SJCRH30 (cell line): ENCODE results near the gene POLA1. TPM values are rescaled to one million over a fixed set of nuclear protein-coding genes. Genes with fewer than 3 reads are reported as not detected.
"Not testable (repeated sequence)": the region's sequence is repeated elsewhere in the genome, so short reads cannot be mapped to it uniquely, and the experiment has no call there.

Experiments
- DNase-seq, 2 experiments: peaks; one replicate each; pipeline ENCODE4 v3.0.0-alpha.2; 2015 to 2020
- H3K27ac ChIP-seq: fragments of 250-450 bp; sonication (Bioruptor Pico); 2 replicates; pipeline ENCODE4 v1.5.1; 2020; ENCODE audit warnings: mild to moderate bottlenecking, moderate library complexity
- H3K27me3 ChIP-seq: fragments of 250-450 bp; sonication (Bioruptor Pico); 2 replicates; pipeline ENCODE4 v1.5.1; 2020; ENCODE audit warnings: mild to moderate bottlenecking, moderate library complexity
- H3K36me3 ChIP-seq: fragments of 250-450 bp; sonication (Bioruptor Pico); 2 replicates; pipeline ENCODE4 v1.5.1; 2020; ENCODE audit warnings: mild to moderate bottlenecking, moderate library complexity
- H3K4me1 ChIP-seq: fragments of 250-450 bp; sonication (Bioruptor Pico); 2 replicates; pipeline ENCODE4 v1.5.1; 2020; ENCODE audit warnings: mild to moderate bottlenecking, moderate library complexity
- H3K4me3 ChIP-seq: fragments of 250-450 bp; sonication (Bioruptor Pico); 2 replicates; pipeline ENCODE4 v1.5.1; 2020; ENCODE audit warnings: mild to moderate bottlenecking, moderate library complexity
- H3K9me3 ChIP-seq: fragments of 250-450 bp; sonication (Bioruptor Pico); replicated peaks from 2 replicates; pipeline ENCODE4 v1.5.1; 2020; ENCODE audit warnings: mild to moderate bottlenecking, moderate library complexity
- total RNA-seq: library from RNA; depleted of rRNA; stranded (reverse); fragments of >200 nt; shearing (Covaris generic); gene quantifications from 2 replicates; pipeline ENCODE4 v1.2.3, GENCODE V29; 2014; rRNA removed

POLA1 gene, protein sequence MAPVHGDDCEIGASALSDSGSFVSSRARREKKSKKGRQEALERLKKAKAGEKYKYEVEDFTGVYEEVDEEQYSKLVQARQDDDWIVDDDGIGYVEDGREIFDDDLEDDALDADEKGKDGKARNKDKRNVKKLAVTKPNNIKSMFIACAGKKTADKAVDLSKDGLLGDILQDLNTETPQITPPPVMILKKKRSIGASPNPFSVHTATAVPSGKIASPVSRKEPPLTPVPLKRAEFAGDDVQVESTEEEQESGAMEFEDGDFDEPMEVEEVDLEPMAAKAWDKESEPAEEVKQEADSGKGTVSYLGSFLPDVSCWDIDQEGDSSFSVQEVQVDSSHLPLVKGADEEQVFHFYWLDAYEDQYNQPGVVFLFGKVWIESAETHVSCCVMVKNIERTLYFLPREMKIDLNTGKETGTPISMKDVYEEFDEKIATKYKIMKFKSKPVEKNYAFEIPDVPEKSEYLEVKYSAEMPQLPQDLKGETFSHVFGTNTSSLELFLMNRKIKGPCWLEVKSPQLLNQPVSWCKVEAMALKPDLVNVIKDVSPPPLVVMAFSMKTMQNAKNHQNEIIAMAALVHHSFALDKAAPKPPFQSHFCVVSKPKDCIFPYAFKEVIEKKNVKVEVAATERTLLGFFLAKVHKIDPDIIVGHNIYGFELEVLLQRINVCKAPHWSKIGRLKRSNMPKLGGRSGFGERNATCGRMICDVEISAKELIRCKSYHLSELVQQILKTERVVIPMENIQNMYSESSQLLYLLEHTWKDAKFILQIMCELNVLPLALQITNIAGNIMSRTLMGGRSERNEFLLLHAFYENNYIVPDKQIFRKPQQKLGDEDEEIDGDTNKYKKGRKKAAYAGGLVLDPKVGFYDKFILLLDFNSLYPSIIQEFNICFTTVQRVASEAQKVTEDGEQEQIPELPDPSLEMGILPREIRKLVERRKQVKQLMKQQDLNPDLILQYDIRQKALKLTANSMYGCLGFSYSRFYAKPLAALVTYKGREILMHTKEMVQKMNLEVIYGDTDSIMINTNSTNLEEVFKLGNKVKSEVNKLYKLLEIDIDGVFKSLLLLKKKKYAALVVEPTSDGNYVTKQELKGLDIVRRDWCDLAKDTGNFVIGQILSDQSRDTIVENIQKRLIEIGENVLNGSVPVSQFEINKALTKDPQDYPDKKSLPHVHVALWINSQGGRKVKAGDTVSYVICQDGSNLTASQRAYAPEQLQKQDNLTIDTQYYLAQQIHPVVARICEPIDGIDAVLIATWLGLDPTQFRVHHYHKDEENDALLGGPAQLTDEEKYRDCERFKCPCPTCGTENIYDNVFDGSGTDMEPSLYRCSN (N-terminal part only)
- 58.0 and 61.2 TPM in 2 replicates for total RNA-seq

- H3K36me3 ChIP-seq = no peaks in the 10 kb centered on the region
- H3K4me3 ChIP-seq = peak within 1 kb of the TSS; percentile 76
- H3K27me3 ChIP-seq = no peaks in the 10 kb centered on the region
- peak within 1 kb of the TSS; percentile 80 for H3K27ac ChIP-seq
- no peaks in the 10 kb centered on the region for H3K9me3 ChIP-seq
- DNase-seq = peak; percentile 96
- H3K4me1 ChIP-seq = peaks cover 25% of the 10 kb centered on the region
Measured at GRCh38 chrX:24693453-24694202, at the start of gene POLA1. Gene POLA1, plus strand, starts transcription at chrX:24693918. Its CDS starts 44 bp downstream, at chrX:24693962.

- Histone ChIP-seq H3K27ac (peak overlapping the region; percentile 77), H3K4me1 (no peaks in the 10 kb centered on the region; the same call in 1 of the 2 replicates), H3K9me3 (no peaks in the 10 kb centered on the region), H3K4me3 (peak overlapping the region; percentile 64), H3K27me3 (no peaks in the 10 kb centered on the region), H3K36me3 (no peaks in the 10 kb centered on the region)
- no peak for DNase-seq
Measured at GRCh38 chrX:24646006-24646405, 47.7 kb upstream of the POLA1 start.

DNA sequence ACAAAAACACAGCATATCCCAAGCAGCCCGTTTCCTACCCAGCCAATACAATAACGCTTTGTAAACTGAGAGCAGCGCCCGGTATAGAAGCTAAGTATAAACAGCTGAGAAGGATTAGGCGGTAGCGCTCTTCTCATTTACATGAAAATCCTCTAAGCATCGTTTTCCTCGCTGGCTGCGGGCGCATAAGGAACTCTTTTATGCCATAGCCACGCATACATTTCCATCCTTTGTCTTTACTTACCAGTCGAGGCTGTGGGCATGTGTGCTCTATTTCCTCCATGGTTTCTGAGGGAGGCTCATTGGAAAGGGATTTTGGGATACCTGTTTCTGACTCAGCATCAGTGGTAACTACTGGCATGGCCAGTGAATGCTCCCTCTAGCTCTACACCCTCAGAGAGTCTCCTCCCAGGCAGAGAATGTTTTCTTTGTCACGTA, 47.0 kb upstream of the POLA1 start:
- peak; percentile 56 to 79 for DNase-seq
- H3K4me3 ChIP-seq = peak overlapping the region; percentile 64
- H3K36me3 ChIP-seq = no peaks in the 10 kb centered on the region
- H3K27me3 ChIP-seq = no peaks in the 10 kb centered on the region
- no peaks in the 10 kb centered on the region; the same call in 1 of the 2 replicates for H3K4me1 ChIP-seq
- H3K27ac ChIP-seq = peak overlapping the region; percentile 77
- H3K9me3 ChIP-seq = no peaks in the 10 kb centered on the region

DNA sequence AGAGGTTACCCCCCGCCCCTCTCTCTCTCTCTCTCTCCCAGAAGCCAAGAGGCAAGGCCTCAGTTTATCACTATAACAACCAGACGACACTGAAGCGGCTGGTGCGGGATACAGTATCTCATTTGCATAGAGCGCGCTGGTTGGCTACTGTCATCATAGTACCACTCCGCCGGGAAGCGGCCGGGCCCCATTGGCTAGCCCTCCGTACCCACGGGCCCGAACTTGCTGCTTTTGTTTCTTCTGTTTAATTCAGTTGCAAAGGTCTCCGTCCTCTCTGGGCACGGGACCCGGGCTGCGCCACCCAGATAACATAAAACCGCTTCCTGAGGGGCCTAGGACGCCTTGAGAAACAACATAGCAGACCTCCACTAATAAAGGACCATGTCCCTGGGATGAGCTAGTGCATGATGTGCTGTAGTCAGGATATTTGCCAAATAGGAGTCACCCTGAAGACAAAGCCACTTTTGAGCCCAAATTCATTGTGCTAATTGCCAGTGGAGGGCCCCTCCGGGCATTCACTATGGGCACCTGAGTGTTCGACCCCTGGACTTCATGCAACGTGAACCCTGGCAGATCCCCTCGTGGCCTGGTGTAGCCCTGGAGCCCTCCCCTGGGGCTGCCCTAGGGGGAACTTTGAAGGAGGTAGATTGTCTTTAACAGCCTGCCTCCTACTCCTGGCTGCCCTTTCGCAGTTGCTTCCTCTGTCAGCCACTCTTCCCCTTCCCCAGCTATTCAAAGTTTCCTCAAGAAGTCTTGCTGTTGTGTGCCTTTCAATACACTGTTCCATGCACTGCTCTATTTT, 46.3 kb upstream of the POLA1 start, which contains the start of gene PCYT1B:
PCYT1B (minus strand) TSS at position 91 of the 802 bp plus-strand sequence. CDS start 242 bp downstream, outside the sequence.
- Histone ChIP-seq H3K36me3 (no peaks in the 10 kb centered on the region), H3K27ac (peak within 1 kb of the TSS; percentile 77)

DNA sequence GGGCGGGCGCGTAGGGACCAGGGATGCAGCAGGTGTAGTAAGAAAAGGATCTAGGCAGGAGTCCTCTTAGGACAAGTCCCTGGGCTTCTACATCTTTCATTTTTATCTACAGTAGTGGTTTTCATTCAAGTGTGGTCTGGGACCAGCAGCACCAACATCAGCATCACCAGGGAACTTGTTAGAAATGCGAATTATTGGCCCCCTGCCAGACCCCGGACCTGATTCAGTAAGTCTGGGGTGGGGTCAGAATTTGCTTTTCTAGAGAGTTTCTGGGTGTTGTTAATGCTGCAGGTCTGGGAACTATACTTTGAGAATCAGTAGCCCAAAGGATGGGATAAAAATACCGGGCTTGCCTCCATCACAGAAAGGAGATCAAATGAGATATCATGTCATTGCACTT, 45.2 kb upstream of the POLA1 start:
- H3K4me3 ChIP-seq = no peak overlapping the region
- no peaks in the 10 kb centered on the region for H3K36me3 ChIP-seq
- no peaks in the 10 kb centered on the region for H3K9me3 ChIP-seq
- no peak overlapping the region for H3K27ac ChIP-seq
- no peaks in the 10 kb centered on the region; the same call in 1 of the 2 replicates for H3K4me1 ChIP-seq
- no peaks in the 10 kb centered on the region for H3K27me3 ChIP-seq
- no peak for DNase-seq

More for the DNA sequence above, 46.3 kb upstream of the POLA1 start, which contains the start of gene PCYT1B:
- peak; percentile 87 to 92 for DNase-seq
- no peaks in the 10 kb centered on the region for H3K9me3 ChIP-seq
- H3K27me3 ChIP-seq = no peaks in the 10 kb centered on the region
- peak within 1 kb of the TSS; percentile 64 for H3K4me3 ChIP-seq
- no peaks in the 10 kb centered on the region; the same call in 1 of the 2 replicates for H3K4me1 ChIP-seq

GRCh38 chrX:24651783-24652182, 41.9 kb upstream of the POLA1 start:
- Histone ChIP-seq H3K27me3 (no peaks in the 10 kb centered on the region), H3K27ac (no peak overlapping the region), H3K4me1 (no peaks in the 10 kb centered on the region; the same call in 1 of the 2 replicates), H3K4me3 (no peak overlapping the region), H3K9me3 (no peaks in the 10 kb centered on the region), H3K36me3 (no peaks in the 10 kb centered on the region)
- no peak for DNase-seq

DNA sequence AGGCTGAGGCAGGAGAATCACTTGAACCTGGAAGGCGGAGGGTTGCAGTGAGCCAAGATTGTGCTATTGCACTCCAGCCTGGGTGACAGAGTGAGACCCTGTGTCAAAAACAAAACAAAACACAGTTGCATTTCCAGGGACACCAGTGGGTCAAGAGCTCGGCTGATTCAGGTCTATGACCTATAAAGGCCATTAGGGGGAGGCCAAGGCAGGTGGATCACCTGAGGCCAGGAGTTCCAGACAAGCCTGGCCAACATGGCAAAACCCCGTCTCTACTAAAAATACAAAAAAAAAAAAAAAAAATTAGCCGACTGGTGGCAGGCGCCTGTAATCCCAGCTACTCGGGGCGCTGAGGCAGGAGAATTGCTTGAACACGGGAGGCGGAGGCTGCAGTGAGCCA, 38.0 kb upstream of the POLA1 start:
- not testable (repeated sequence) for H3K27ac ChIP-seq, DNase-seq, H3K9me3 ChIP-seq

GRCh38 chrX:24657671-24658386, 35.9 kb upstream of the POLA1 start:
- DNase-seq = no peak
- Histone ChIP-seq H3K9me3 (no peaks in the 10 kb centered on the region), H3K27ac (no peak overlapping the region), H3K4me3 (no peak overlapping the region), H3K4me1 (no peaks in the 10 kb centered on the region), H3K36me3 (no peaks in the 10 kb centered on the region), H3K27me3 (no peaks in the 10 kb centered on the region)

More for the DNA sequence above, 38.0 kb upstream of the POLA1 start:
- H3K27me3 ChIP-seq, H3K4me1 ChIP-seq, H3K36me3 ChIP-seq, H3K4me3 ChIP-seq: not testable (repeated sequence)

DNA sequence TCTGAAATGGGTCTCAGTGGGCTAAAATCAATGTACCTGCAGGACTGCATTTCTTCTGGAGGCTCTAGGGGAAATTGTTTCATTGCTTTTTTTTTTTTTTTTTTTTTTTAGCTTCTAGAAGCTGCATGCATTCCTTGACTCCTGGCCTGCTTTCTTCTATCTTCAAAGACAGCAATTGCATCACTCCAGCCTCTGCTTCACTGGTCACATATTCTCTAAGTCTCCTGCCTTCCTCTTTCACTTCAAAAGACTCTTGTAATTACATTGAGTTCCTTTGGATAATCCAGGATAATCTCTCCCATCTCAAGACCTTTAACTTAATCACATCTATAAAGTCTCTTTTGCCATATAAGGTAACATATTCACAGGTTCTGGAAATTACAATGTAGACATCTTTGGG, 35.3 kb upstream of the POLA1 start:
- Histone ChIP-seq H3K27me3 (no peaks in the 10 kb centered on the region), H3K36me3 (no peaks in the 10 kb centered on the region), H3K4me1 (no peaks in the 10 kb centered on the region), H3K27ac (no peak overlapping the region), H3K4me3 (no peak overlapping the region), H3K9me3 (no peaks in the 10 kb centered on the region)
- DNase-seq = no peak

- H3K9me3 ChIP-seq = no peaks in the 10 kb centered on the region
- H3K4me1 ChIP-seq = no peaks in the 10 kb centered on the region
- no peak for DNase-seq
- H3K27ac ChIP-seq = no peak overlapping the region
- no peaks in the 10 kb centered on the region for H3K27me3 ChIP-seq
- no peaks in the 10 kb centered on the region for H3K36me3 ChIP-seq
- no peak overlapping the region for H3K4me3 ChIP-seq
Measured at GRCh38 chrX:24659106-24659505, 34.6 kb upstream of the POLA1 start.

GRCh38 chrX:24659646-24660045, 34.1 kb upstream of the POLA1 start:
- H3K36me3 ChIP-seq = no peaks in the 10 kb centered on the region
- no peak for DNase-seq

DNA sequence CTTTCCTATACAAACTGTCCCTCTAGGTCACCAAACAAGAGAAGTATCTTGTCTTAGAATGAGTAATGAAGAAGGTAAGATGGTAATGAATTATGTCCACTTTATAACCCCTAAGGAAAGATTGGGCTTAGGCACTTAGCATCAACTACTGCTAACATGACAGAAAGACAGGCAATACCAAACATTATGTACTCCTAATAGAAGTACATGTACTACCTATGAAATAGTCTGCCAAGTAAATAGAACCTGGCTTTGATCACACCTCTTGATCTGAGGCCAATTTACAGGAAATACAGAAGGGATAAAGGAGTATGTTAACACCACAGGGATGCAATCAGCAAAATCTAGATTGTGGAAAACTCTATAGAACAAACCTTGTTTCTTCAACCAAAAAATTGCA, 32.4 kb upstream of the POLA1 start:
- no peak overlapping the region for H3K4me3 ChIP-seq
- H3K27me3 ChIP-seq = no peaks in the 10 kb centered on the region
- H3K36me3 ChIP-seq = no peaks in the 10 kb centered on the region
- no peak overlapping the region for H3K27ac ChIP-seq
- DNase-seq = no peak
- no peaks in the 10 kb centered on the region for H3K4me1 ChIP-seq
- no peaks in the 10 kb centered on the region for H3K9me3 ChIP-seq

More at GRCh38 chrX:24659646-24660045, 34.1 kb upstream of the POLA1 start:
- Histone ChIP-seq H3K27ac (no peak overlapping the region), H3K4me3 (no peak overlapping the region), H3K9me3 (no peaks in the 10 kb centered on the region), H3K4me1 (no peaks in the 10 kb centered on the region), H3K27me3 (no peaks in the 10 kb centered on the region)
